GM21528 (cell line): ENCODE measurements around the gene INTS3.

Experiments used
- ATAC-seq: cut with Tn5 transposase; IDR thresholded peaks from one replicate; pipeline ENCODE4 v1.9.1; 2021; ENCODE audit warnings: mild to moderate bottlenecking, moderate library complexity; ENCODE audit not compliant: unreplicated experiment, low FRiP score

INTS3 gene

DNA sequence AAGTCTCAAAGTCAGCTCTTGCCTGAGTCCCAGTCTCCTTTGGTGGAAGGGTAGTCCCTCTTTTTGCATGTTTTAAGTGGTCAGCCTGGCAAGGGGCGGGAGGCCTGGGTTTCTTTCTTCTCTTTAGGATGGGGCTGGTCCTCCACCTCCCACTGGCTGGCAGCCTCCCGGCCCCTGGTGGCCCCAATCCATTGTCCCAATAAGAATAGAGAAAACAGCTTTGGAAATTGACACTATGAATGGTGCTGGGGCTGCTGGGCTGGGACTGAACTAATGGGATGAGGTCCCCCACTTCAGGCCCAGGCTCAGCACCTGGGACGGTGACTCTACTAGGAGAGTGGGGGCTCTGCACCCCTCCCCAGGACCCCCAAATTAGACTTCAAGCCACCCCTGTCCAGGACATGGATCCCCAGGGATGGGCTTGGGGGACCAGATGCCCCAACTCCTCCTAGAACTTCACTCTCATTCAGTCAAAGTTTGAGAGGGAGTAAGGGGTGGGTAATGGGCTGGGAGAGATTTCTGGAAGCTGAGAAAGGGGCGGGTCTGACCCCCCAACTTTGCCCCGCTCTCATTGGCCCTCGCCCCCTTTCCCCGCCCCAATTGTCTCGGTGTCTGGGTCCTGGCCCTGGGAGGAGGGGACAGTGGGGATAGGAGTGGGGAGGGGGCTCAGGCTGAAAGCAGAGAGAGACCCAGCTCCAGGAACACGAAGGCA lies 65.6 kb downstream of the INTS3 start:
- ATAC-seq = no peak

DNA sequence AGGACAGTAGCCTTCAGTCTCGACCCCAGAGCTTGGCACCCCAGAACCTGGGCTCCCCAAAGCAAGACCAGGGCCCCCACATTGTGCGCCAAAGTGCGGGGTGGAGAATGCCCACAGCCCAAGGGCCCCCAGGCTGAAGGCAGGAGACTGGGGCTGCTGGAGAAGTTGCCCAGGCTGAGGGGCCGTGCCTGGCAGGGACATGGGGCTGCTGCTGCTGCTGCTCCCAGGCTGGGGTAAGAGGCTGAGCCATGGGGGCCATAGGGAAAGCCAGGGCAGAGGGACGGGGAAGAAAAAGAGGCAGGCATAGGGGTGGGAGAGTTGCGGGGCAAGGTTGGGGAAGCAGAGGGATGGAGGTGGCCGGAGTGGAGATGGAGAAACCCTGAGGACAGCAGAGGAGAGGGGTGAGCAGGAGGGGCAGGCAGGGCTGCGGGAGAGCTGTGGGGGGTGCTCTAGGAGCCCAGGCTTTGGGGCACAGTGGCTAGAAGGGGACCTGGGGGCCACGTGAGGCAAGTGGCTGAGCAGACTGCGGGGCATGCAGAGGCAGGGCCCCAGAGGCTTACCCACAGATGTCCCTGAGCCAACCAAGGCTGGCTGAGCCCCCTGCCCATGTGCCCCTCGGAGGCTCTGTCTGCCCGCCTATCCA lies 66.2 kb downstream of the INTS3 start:
- no peak for ATAC-seq

DNA sequence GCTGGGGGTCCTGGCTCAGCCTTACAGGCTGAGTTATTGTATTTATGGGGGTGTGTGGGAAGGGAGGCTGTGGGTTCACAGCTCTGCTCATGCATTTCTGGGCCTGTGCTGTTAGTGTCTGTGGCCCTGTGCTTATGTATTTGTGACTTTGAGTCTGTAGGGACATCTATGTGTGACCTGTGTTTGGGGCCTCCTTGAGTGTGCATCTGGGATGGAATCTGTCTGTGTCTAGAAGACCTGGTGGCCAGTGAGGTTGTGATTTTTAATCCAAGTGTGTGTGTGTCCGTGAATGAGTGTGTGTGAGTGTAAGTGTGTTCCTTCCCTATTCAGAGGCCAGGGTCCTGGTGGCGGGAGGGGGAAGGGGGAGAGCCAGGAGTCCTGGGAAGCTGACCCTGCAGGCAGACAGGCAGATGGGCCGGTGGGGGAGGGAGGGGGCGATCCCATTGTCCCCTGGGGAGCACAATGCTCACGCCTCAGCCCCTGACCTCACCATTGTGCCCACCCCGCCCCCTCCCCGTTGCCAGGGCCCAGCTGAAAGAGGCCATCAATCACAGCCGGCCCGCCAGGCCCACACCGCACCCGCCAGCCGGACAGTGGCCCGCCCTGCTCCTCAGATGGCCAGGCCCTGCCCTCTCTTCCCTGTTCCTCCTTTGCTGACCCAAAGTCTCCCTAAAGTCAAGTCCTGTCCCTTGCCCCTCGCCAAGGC lies 66.9 kb downstream of the INTS3 start:
- no peak for ATAC-seq

DNA sequence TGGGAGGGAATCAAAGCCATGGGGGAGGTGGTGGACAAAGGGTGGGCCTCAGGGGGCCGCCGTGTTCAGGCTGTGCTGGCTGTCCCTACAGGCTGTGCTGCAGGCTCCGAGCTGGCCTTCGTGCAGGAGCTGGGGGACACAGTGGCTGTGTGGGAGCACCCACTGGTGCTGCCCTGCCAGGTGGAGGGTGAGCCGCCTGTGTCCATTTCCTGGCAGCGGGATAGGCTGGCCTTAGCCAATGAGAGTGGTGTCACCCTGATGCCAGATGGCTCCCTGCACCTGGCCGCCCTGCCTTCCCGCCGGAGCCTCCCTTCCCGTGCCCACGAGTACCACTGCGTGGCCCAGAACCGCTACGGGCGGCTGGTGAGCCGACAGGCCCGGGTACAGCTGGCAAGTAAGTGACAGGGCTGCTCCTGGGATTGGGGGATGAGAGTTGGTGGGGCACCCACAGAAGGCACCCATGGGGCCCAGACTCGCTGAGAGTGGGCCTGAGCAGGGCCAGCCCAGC lies 67.5 kb downstream of the INTS3 start:
- no peak for ATAC-seq

DNA sequence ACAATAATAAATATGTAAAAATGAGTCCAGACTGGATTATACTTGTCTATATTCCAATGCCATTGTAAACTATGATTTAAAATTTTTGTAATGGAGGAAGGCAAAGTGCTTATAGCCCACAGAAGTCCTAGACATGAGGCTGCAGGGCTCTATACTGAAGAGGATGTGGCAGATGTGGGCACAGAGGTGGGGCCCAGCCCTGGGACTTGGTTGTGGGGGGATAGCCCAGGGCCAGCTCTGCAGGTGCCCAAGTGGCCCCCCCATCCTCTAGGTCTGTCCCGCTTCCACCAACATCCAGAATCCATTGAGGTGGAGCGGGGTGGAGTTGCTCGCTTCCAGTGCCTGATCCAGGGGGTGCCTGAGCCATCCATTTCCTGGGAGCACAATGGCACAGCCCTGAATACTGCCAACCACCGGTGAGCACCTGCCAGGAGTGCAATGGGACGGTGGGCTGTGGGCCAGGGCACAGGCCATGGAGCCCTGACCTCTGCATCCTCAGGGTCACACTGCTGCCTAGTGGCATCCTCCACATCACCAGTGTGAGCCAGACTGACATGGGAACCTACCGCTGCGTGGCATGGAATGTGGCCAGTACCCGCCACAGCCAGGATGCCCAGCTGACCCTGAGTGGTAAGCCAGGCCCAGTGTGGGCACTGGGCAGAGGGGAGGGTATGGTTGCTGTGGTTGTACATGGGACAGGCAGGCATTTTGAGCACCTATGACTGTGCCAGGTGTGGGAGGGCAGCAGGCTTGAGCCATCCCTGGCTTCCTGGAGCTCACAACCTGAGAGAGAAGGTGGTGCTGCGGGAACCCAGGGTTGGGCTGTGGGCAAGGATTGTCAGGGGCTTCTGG lies 68.3 kb downstream of the INTS3 start:
- no peak for ATAC-seq

DNA sequence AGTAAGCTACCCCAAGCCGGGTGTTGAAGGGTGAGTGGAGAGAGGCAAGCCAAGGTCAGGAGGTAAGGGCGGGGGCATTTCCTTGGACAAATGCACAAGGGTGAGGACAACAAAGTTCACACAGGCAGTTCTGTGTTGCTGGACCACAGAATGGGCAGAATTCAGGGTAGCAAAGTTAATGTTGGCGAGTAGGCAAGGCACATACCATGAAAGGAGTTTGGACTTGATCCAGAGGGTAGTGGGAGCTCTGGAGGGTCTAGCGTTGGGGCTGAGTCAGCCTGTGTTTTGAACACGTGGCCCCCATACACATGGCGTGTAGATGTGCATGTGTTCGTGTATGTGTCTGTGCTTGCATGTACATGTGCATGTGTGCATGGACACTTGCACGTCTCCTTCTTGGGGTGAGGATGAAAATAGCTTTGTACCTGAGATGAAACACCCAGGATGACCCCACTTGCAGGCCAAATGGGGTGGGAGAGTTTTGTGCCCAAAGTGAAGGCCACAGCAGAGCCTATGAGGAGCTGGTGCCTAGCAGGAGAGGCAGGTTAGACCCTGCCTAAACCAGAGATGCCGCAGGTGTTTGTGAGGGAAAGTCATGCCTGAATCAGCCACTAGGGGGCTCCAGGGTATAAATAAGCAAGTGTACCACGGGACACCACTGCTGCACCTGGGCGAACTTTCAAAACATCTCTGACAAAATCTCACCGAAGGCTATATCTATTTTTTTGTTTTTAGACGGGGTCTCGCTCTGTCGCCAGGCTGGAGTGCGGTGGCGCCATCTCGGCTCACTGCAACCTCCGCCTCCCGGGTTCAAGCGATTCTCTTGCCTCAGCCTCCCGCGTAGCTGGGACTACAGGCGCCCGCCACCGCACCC lies 69.2 kb downstream of the INTS3 start:
- ATAC-seq = peak; percentile 49

DNA sequence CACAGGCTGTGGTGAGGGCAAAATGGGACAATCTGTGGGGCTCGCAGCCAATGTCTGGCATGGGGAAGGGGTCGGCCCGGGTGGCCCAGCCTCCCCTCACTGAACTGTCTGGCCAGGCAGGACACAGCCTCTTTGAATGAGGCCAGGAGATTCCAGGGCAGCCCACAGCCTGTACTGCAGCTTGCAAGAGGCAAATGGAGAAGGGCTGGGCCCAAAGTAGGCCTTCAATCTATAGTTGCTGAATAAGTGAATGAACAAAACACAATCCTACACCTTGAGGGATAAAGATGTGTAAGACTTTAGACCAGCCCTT lies 70.6 kb downstream of the INTS3 start:
- ATAC-seq = no peak

DNA sequence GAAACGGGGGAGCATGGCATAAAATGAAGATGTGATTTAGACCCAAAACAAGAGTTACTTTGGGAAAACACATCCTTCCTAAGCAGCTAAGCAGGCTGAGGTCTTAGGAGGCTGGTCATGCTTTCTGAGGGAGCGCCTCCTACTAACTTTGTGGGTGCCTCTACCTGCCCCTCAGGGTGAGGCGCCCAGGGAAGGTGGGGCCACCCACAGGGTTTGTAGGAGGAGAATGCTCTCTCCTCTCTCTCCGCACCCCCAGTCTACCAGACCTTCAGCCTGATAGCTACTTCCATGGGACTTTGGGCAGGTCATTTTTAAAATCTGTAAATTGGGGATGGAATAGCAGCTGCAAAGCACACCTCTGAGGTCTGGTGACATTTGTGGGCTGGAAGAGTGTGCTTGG lies 71.2 kb downstream of the INTS3 start:
- no peak for ATAC-seq

DNA sequence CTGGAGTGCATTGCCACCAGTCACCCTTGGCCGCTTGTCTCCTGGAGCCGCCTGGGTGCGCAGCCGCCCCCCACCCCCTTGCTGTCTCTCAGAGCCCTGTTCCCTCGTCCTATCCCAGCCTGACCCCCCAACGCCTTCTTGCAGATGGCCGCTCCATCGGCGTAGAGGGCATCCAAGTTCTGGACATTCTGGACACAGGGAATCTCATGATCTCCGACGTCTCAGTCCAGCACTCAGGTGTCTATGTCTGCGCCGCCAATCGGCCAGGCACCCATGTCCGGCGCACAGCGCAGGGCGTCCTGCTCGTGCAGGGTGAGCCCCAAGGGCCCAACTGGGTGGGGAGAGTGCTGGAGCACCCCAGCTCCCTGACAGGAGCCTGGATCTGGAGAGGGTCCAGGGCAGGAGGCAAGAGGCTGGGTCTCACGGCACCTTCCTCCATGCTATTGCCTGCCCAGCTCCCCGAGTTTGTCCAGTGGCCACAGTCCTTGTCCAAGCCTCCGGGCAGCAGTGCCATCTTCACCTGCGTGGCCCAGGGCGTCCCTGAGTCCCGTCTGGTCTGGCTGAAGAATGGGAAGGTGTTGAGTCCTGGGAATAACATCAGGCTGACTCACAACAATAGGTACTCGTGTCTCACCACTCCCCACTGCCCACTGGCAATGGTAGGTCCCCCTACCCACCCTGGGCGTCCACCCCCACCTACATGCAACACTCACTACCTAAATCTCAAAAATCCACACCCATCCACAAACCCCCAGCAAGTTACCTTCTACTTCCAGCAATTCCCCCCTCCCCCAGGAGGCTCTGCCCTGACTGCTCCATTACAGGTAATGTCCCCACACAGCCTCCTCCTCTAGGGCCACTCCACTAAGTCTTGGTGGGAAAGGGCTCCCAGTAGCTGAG lies 72.0 kb downstream of the INTS3 start:
- ATAC-seq = no peak

DNA sequence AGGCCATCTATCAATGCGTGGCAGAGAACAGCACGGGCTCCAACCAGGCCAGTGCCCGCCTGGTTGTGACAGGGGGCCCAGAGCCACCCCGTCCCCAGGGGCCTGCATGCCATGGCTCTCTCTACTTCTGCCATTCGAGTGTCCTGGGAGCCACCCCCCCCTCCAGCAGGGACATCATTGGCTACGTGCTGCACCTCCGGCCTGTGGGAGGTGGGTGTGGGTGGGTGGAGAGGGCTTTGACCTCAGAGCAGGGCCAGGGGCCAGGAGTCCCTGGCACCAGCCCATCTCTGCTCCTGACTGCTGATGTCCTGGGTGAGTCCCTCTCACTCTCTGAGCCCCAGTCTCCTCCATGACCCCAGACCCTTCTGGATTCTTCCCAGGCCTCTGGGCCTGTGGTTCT lies 72.7 kb downstream of the INTS3 start:
- ATAC-seq = no peak

DNA sequence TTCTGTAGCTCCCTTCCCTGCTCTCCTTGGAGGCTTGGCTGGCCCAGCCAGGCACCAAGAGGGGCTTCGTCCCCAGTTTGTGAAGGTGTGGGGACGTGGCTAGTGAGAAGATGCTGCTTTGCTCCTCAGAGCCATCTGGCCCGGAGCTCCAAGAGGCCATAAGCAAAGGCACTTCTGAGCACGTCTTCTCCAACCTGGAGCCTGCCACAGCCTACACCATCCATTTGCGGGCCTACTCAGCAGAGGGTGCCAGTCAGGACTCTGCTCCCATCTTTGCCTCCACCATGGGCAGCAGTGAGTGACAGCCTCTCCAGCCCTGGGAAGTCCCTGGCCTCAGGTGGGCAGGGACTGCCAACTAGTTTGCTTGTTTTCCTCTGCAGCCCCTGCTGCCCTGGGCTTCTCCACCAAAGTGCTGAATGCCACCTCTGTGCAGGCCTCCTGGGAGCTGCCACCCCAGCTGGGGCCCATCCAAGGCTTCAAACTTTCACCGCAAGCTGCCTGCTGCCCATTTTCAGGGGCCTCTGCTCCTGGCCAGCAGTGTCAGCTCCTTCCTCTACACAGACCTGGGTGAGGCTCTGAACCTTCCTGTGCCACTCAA lies 73.3 kb downstream of the INTS3 start:
- no peak for ATAC-seq

DNA sequence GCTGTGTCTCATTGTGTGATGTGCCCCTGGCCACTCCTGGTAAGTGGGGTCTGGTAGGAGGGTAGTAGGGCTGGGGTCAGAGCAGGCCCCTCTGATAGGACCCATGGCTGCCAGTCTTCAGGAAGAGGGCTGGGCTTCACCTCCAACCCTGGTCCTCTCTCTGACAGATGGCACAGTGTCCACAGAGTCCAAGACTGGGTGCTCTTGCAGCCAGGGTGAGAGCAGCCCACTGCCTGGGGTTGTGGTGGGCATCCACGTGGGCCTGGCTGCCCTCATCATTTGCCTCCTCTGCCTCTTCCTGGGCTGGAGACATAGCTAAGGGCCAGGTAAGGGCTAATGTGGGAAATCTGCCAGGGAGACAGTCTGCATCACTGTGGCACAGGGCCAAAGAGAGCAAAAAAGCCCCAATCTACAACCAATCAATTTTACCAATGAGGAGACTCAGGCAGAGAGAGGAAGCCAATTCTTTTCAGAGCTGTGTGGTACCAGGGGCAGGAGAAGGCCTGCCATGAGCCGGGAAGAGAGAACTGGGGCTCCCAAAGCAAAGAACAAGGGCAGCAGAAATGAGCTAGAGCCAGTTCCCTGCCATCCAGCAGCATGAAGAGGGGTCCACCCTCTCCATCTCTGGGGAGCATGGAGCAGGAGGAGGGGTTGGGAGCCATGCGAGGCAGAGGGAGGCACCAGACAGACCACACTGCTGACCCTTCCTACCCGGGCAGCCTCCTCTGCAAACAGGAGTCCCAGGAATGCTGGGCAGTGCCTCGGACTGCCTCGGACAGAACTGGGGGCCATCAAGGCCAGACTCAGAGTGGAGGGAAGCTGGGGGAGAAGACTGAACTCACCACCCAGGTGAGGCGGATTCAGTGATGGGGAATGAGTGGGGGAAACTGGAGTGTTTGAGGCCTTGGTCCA lies 74.2 kb downstream of the INTS3 start:
- ATAC-seq = no peak

DNA sequence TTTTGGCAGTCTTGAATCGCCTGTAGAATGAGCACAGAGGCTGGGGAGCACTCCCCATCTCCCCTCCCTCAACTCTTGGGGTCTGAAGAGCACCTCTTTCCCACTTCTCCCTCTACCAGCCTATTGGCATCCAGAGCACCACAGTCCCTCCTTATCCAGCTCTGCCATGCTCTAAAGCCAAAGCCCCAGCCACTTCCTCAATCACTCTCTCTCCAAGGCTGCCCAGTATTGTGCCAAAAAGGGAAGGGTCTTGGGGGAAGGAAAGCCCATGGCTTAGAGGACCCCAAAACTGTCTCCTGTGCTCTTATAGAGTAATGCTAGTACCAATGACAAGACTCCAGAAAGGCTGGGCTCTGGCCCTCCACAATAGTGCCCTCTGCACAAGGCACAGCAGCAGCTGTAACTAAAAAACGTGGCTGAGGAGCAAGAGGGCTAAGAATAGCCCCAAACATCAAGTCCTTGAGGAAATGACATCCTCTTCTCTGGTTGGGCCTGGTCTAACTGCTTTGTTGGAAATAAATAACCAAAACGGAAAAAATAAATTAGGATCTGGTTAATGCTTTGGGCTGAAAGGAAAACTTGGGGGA lies 75.7 kb downstream of the INTS3 start:
- no peak for ATAC-seq

DNA sequence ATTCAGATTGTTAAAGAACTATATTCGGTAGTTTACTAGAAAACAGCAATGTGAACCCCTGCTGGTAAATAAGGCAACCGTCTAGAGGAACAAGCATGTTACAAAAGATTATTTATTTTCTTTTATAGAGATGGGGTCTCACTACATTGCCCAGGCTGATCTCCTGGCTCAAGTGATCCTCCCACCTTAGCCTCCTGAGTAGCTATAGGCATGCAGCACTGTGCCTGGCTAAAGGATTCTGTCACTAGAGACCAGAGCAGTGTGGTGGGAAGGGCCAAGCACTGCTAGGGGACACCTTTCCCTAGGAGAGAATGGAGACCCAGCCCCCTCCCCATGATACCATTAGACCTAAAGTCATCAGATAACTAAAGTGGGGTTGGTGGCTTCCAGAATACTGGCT lies 76.3 kb downstream of the INTS3 start:
- ATAC-seq = no peak

DNA sequence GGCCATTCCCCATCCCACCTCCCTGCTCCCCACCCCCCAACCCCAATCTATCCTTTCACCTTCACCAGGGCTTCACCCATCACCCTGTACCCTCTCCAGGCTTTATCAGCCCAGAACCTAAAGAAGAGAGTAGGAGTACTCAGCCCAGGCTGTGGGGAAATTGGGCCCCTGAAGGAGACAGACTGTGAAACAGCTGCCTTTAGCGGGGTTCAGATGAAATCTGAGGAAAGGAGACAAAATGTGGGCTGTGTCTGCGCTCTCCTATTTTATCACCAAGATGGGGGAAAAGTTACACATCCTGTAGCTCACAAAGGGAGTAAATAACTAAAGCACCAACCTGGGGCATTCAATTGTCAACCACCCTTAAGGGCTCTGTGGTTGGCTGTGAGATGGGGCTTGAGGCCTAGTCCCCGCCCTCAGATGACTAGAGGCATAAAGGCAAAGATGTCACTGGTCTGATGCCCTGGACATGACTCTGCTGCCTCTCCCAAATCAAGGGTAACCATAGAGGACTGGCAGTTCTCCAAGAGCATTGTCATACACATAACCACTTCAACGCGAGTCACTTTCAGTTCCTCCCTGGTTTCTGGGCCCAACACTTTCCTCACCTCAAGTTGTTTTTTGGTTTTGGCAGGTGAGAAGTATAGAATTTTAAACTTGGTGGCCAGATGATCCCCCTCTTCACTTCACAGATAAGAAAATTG lies 77.3 kb downstream of the INTS3 start:
- ATAC-seq = peak; percentile 89

DNA sequence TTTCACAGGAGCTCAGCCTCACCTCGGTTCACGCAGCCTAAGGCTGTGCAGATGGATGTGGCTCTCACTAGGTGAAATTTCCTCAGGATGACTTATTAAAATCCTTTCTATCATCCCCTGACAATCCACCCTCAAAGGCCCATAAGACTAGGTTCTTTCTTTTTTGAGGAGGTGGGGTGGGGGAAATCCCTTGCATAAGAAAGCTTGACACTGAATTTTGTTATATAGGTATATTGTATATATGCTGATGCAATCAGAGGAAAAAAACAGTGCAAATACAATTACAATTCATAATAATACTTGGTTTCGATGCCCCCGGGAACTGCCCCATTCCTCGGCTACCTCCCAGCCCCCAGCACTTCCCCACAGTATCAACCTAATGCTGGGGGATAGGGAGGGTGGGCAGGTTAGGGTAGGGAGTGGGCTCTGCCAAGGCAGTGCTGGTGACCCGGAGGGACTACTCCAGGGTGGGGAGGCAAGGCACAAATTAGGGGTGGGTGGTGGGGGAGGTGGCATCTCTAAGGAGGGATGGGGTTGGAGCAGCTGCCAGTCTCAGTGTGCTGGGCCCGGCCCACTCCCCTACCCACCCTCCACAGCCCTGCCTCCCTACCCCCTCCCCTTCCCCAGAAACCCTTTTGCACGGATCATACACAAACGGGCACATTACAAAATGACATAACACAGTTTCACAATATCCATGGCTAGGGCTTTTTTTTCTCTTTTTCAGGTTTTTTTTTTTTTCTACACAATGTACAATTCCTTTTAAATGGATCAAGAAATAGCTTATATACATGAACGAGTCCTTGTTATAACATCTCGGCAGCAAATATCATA lies 78.3 kb downstream of the INTS3 start:
- peak; percentile 5 for ATAC-seq
